Smooth muscle cell (in vitro differentiated cells): ENCODE data around the gene RNF180. TPM values are rescaled to one million over a fixed set of nuclear protein-coding genes. Genes with fewer than 3 reads are reported as not detected.

Experiments
- DNase-seq: peaks from one replicate; lab custom pipeline; 2025; ENCODE audit not compliant: unreplicated experiment; lab: John Stamatoyannopoulos, UW
- H2AFZ ChIP-seq: fragments of 200-600 bp; sonication (generic); 2 replicates; pipeline ENCODE4 v1.6.0; 2016; ENCODE audit warnings: antibody characterized with exemption, low read depth, mild to moderate bottlenecking
- H3F3A ChIP-seq: fragments of 200-600 bp; sonication (generic); 2 replicates; pipeline ENCODE4 v1.6.0; 2017; ENCODE audit warnings: antibody characterized with exemption, low read depth
- H3K27ac ChIP-seq: fragments of 200-600 bp; sonication (generic); 2 replicates; pipeline ENCODE4 v1.5.1; 2016; ENCODE audit warnings: low read depth, mild to moderate bottlenecking
- H3K27me3 ChIP-seq: fragments of 200-600 bp; sonication (generic); 2 replicates; pipeline ENCODE4 v1.6.1; 2016; ENCODE audit warnings: low read depth, mild to moderate bottlenecking
- H3K36me3 ChIP-seq: fragments of 200-600 bp; sonication (generic); 2 replicates; pipeline ENCODE4 v1.5.1; 2016; ENCODE audit warnings: low read depth
- H3K4me1 ChIP-seq: fragments of 200-600 bp; sonication (generic); 2 replicates; pipeline ENCODE4 v1.5.1; 2016; ENCODE audit warnings: low read depth
- H3K4me2 ChIP-seq: fragments of 200-600 bp; sonication (generic); 2 replicates; pipeline ENCODE4 v1.6.0; 2016; ENCODE audit warnings: mild to moderate bottlenecking
- H3K4me3 ChIP-seq: fragments of 200-600 bp; sonication (generic); 2 replicates; pipeline ENCODE4 v1.5.1; 2016; ENCODE audit warnings: mild to moderate bottlenecking
- H3K79me2 ChIP-seq: fragments of 200-600 bp; sonication (generic); 2 replicates; pipeline ENCODE4 v1.6.0; 2016; ENCODE audit warnings: low read depth, mild to moderate bottlenecking
- H3K9ac ChIP-seq: fragments of 200-600 bp; sonication (generic); 2 replicates; pipeline ENCODE4 v1.6.0; 2016; ENCODE audit warnings: low read depth
- H3K9me3 ChIP-seq: fragments of 200-600 bp; sonication (generic); replicated peaks from 2 replicates; pipeline ENCODE4 v1.5.1; 2016; ENCODE audit warnings: low read depth
- H4K20me1 ChIP-seq: fragments of 200-600 bp; sonication (generic); 2 replicates; pipeline ENCODE4 v1.6.0; 2016; ENCODE audit warnings: low read depth
- WGBS: methylation state at CpG from one replicate; pipeline ENCODE4 v1.1.7; 2016; ENCODE audit warnings: low lambda C conversion rate; 5-methylcytosine and 5-hydroxymethylcytosine counted together
- polyA plus RNA-seq: library from polyadenylated mRNA; unstranded; fragments of >200 nt; fragmentation: Nextera tagmentation; extraction: Ambion mirVana; gene quantifications from 2 replicates; pipeline ENCODE4 v1.2.1, GENCODE V29; 2016
- total RNA-seq: library from RNA; depleted of rRNA; stranded (reverse); fragments of >200 nt; gene quantifications from 2 replicates; pipeline ENCODE4 v1.2.3, GENCODE V29; 2014
- TF ChIP-seq, protein P1 (sequence below): fragments of 200-600 bp; sonication (generic); IDR thresholded peaks from 2 replicates; pipeline ENCODE4 v1.5.1; 2017; ENCODE audit warnings: borderline replicate concordance, mild to moderate bottlenecking, antibody characterized with exemption; ENCODE audit not compliant: insufficient read depth, poor library complexity, severe bottlenecking

RNF180 gene
- total and polyA plus RNA-seq, 2 experiments from 2014 or later, result 3.0 to 3.8 TPM

DNA sequence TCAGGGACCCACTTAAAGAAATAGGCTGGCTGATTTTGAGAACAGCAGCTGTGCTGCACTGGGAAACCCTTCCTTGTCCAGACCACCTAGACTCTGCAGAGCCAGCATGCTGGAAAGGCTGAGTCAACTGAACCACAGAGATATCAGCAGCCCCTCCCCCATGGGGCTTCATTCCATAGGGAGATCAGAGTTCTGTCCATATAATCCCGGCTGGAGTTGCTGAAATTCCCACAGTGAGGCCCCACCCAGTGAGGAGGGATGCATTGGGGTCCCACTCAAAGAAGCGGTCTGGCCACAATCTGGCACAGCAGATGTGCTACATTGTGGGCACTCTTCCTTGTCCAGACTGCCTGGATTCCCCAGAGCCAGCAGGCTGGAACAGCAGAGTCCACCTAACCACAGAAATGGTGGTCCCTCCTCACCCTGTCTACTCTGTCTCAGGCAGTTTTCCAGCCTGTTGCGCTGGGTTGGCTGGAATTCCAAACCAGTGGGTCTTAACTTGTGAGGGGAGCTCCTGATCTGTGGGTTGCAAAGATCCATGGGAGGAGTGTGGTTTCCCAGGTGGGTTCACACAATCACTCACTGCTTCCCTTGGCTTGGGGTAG is 127.1 kb downstream of the RNF180 start:
- H3K4me2 ChIP-seq, result peak overlapping the region; percentile 60

GRCh38 chr5:64295101-64295500 is 129.5 kb downstream of the RNF180 start:
- DNase-seq, result no peak
- Histone ChIP-seq H3K79me2 (no peaks in the 10 kb centered on the region), H4K20me1 (no peaks in the 10 kb centered on the region), H2AFZ (no peak overlapping the region), H3K4me1 (no peaks in the 10 kb centered on the region), H3K27ac (no peak overlapping the region), H3K9me3 (peaks cover 4% of the 10 kb centered on the region), H3K27me3 (no peaks in the 10 kb centered on the region), H3K4me3 (no peak overlapping the region), H3K9ac (no peak overlapping the region), H3F3A (no peaks in the 10 kb centered on the region), H3K4me2 (no peak overlapping the region), H3K36me3 (no peaks in the 10 kb centered on the region)
- TF ChIP-seq, protein P1, sequence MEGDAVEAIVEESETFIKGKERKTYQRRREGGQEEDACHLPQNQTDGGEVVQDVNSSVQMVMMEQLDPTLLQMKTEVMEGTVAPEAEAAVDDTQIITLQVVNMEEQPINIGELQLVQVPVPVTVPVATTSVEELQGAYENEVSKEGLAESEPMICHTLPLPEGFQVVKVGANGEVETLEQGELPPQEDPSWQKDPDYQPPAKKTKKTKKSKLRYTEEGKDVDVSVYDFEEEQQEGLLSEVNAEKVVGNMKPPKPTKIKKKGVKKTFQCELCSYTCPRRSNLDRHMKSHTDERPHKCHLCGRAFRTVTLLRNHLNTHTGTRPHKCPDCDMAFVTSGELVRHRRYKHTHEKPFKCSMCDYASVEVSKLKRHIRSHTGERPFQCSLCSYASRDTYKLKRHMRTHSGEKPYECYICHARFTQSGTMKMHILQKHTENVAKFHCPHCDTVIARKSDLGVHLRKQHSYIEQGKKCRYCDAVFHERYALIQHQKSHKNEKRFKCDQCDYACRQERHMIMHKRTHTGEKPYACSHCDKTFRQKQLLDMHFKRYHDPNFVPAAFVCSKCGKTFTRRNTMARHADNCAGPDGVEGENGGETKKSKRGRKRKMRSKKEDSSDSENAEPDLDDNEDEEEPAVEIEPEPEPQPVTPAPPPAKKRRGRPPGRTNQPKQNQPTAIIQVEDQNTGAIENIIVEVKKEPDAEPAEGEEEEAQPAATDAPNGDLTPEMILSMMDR, result no peak
- 90% methylated on average over 1 of the region's 1 CpG for WGBS

More for the DNA sequence above, 127.1 kb downstream of the RNF180 start:
- TF ChIP-seq, protein P1, result no peak
- H3K4me3 ChIP-seq, result no peak overlapping the region
- H3K9me3 ChIP-seq, result peaks cover 4% of the 10 kb centered on the region
- no peaks in the 10 kb centered on the region for H3F3A ChIP-seq
- no peak for DNase-seq
- H4K20me1 ChIP-seq, result no peaks in the 10 kb centered on the region
- H3K27me3 ChIP-seq, result no peaks in the 10 kb centered on the region
- H3K4me1 ChIP-seq, result no peaks in the 10 kb centered on the region
- H3K36me3 ChIP-seq, result no peaks in the 10 kb centered on the region
- no peak overlapping the region for H2AFZ ChIP-seq
- WGBS, result 26% methylated on average over 3 of the region's 3 CpGs
- no peaks in the 10 kb centered on the region for H3K79me2 ChIP-seq
- H3K9ac ChIP-seq, result no peak overlapping the region
- H3K27ac ChIP-seq, result peak overlapping the region; percentile 13

DNA sequence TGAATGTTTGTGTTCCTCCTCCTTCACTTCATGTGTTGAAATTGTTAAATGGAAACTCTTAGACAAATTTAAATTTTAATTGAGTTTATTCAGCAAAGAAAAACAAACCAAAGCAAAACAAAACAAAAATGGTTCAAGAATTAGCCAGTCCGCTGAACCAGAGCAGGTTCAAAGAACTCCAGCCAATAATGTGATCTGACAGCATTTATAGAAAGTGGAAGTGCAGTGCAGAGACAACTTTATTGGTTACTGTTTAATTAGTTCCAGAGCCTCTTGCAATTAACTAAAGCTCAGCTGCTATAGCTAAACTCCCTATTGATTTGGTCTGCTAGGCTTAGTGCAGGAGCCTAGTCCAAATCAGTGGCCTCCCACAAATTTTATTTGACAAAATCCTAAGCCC is 132.9 kb downstream of the RNF180 start:
- Histone ChIP-seq H3F3A (no peaks in the 10 kb centered on the region), H3K9me3 (no peaks in the 10 kb centered on the region), H3K79me2 (no peaks in the 10 kb centered on the region), H3K27ac (no peak overlapping the region), H3K36me3 (no peaks in the 10 kb centered on the region), H3K9ac (no peak overlapping the region), H3K4me2 (no peak overlapping the region), H2AFZ (no peak overlapping the region), H3K4me3 (no peak overlapping the region), H4K20me1 (no peaks in the 10 kb centered on the region), H3K4me1 (no peaks in the 10 kb centered on the region), H3K27me3 (no peaks in the 10 kb centered on the region)
- TF ChIP-seq, protein P1, result no peak
- no peak for DNase-seq
- WGBS, result 74% methylated on average over 1 of the region's 1 CpG

GRCh38 chr5:64299805-64300204 is 134.2 kb downstream of the RNF180 start:
- H3K4me1 ChIP-seq, result no peaks in the 10 kb centered on the region
- no peak overlapping the region for H3K4me3 ChIP-seq
- H3F3A ChIP-seq, result no peaks in the 10 kb centered on the region
- TF ChIP-seq, protein P1, result no peak
- H3K9ac ChIP-seq, result no peak overlapping the region
- no peak overlapping the region for H2AFZ ChIP-seq
- no peaks in the 10 kb centered on the region for H4K20me1 ChIP-seq
- no peaks in the 10 kb centered on the region for H3K79me2 ChIP-seq
- H3K36me3 ChIP-seq, result no peaks in the 10 kb centered on the region
- H3K4me2 ChIP-seq, result no peak overlapping the region
- H3K9me3 ChIP-seq, result no peaks in the 10 kb centered on the region
- DNase-seq, result no peak
- no peak overlapping the region for H3K27ac ChIP-seq
- no peaks in the 10 kb centered on the region for H3K27me3 ChIP-seq
- 51% methylated on average over 2 of the region's 2 CpGs for whole genome bisulfite sequencing
